D721Med (cell line): ENCODE data around the gene SCN8A.

ENCODE experiments used
- DNase-seq: peaks from one replicate; pipeline ENCODE4 v3.0.0; 2011; ENCODE audit warnings: low spot score; ENCODE audit not compliant: insufficient read length
- FAIRE-seq: peaks from 2 replicates; lab custom pipeline; 2011; peaks lifted over from hg19 to GRCh38; lab: Jason Lieb, UNC
- TF ChIP-seq, protein P1 (sequence below): IDR thresholded peaks from 2 replicates; pipeline ENCODE4 v1.5.1; 2012; ENCODE audit warnings: mild to moderate bottlenecking, control low read depth; ENCODE audit not compliant: insufficient read depth; ENCODE audit errors: missing control alignments

SCN8A gene

DNA sequence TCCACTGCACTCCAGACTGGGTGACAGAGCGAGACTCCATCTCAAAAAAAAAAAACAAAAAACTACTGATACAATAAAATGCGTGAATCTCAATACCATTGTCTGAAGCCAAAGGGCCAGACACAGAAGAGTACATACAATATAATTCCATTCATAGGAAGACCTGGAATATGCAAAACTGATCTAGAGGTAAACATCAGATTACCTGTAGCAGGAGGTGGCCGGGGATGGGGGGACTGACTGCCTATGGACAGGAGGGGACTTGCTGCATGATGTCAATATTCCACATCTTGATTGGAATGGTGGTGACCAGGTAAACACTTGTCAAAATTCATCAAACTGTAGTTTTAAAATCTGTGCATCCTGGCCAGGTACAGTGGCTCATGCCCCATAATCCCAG, 270.0 kb downstream of the SCN8A start:
- FAIRE-seq: no peak
- DNase-seq: no peak
- TF ChIP-seq, protein P1, sequence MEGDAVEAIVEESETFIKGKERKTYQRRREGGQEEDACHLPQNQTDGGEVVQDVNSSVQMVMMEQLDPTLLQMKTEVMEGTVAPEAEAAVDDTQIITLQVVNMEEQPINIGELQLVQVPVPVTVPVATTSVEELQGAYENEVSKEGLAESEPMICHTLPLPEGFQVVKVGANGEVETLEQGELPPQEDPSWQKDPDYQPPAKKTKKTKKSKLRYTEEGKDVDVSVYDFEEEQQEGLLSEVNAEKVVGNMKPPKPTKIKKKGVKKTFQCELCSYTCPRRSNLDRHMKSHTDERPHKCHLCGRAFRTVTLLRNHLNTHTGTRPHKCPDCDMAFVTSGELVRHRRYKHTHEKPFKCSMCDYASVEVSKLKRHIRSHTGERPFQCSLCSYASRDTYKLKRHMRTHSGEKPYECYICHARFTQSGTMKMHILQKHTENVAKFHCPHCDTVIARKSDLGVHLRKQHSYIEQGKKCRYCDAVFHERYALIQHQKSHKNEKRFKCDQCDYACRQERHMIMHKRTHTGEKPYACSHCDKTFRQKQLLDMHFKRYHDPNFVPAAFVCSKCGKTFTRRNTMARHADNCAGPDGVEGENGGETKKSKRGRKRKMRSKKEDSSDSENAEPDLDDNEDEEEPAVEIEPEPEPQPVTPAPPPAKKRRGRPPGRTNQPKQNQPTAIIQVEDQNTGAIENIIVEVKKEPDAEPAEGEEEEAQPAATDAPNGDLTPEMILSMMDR: no peak
